Measurements from ENCODE around the gene TSPOAP1. TPM values are rescaled to one million over a fixed set of nuclear protein-coding genes. Genes with fewer than 3 reads are reported as not detected.

The TSPOAP1 gene
- total RNA-seq, 1 donor from 2014 or later: 27.9 TPM

GRCh38 chr17:58327363-58328194 lies 1.0 kb downstream of the TSPOAP1 start:
- peak overlapping the region; percentile 64 for H3K4me3 Mint-ChIP-seq
- H3K27me3 Mint-ChIP-seq (ENCODE audit: low read depth): no peaks in the 10 kb centered on the region
- no peaks in the 10 kb centered on the region for H3K36me3 Mint-ChIP-seq (ENCODE audit: low read depth)
- peak overlapping the region; percentile 58 for H3K27ac Mint-ChIP-seq (ENCODE audit: unreplicated experiment)
- TF ChIP-seq CTCF (conservative IDR thresholded peaks at IDR 0.05): no peak
- no peak for DNase-seq (ENCODE audit: low read depth, low spot score)
- H3K9me3 Mint-ChIP-seq: no peaks in the 10 kb centered on the region
- peaks cover 40% of the 10 kb centered on the region for H3K4me1 Mint-ChIP-seq

GRCh38 chr17:58326609-58327362 lies 1.8 kb downstream of the TSPOAP1 start:
- DNase-seq (ENCODE audit: low read depth, low spot score): no peak
- no peak for TF ChIP-seq CTCF (conservative IDR thresholded peaks at IDR 0.05)
- H3K27me3 Mint-ChIP-seq (ENCODE audit: low read depth): no peaks in the 10 kb centered on the region
- H3K36me3 Mint-ChIP-seq (ENCODE audit: low read depth): no peaks in the 10 kb centered on the region
- H3K27ac Mint-ChIP-seq (ENCODE audit: unreplicated experiment): no peak overlapping the region
- H3K9me3 Mint-ChIP-seq: no peaks in the 10 kb centered on the region
- peaks cover 40% of the 10 kb centered on the region for H3K4me1 Mint-ChIP-seq
- peak overlapping the region; percentile 45 for H3K4me3 Mint-ChIP-seq

- no peak for DNase-seq (ENCODE audit: low read depth, low spot score)
These were observed 2.6 kb downstream of the TSPOAP1 start for GRCh38 chr17:58325976-58326468.

GRCh38 chr17:58325289-58325726 lies 3.3 kb downstream of the TSPOAP1 start:
- Mint-ChIP-seq H3K4me1 (peaks cover 40% of the 10 kb centered on the region), H3K36me3 (ENCODE audit: low read depth) (peaks cover 2% of the 10 kb centered on the region), H3K4me3 (peak overlapping the region; percentile 81), H3K9me3 (no peaks in the 10 kb centered on the region), H3K27ac (ENCODE audit: unreplicated experiment) (no peak overlapping the region), H3K27me3 (ENCODE audit: low read depth) (no peaks in the 10 kb centered on the region)
- no peak for TF ChIP-seq CTCF (conservative IDR thresholded peaks at IDR 0.05)
- no peak for DNase-seq (ENCODE audit: low read depth, low spot score)

More at GRCh38 chr17:58325976-58326468, 2.6 kb downstream of the TSPOAP1 start:
- Mint-ChIP-seq H3K4me1 (peaks cover 40% of the 10 kb centered on the region), H3K27ac (ENCODE audit: unreplicated experiment) (no peak overlapping the region), H3K9me3 (no peaks in the 10 kb centered on the region), H3K27me3 (ENCODE audit: low read depth) (no peaks in the 10 kb centered on the region), H3K4me3 (peak overlapping the region; percentile 45), H3K36me3 (ENCODE audit: low read depth) (peaks cover 2% of the 10 kb centered on the region)
- no peak for TF ChIP-seq CTCF (conservative IDR thresholded peaks at IDR 0.05)

GRCh38 chr17:58324409-58325288 lies 3.9 kb downstream of the TSPOAP1 start:
- peaks cover 37% of the 10 kb centered on the region for H3K4me1 Mint-ChIP-seq
- TF ChIP-seq CTCF (conservative IDR thresholded peaks at IDR 0.05): no peak
- H3K27me3 Mint-ChIP-seq (ENCODE audit: low read depth): no peaks in the 10 kb centered on the region

More at GRCh38 chr17:58324409-58325288, 3.9 kb downstream of the TSPOAP1 start:
- no peaks in the 10 kb centered on the region for H3K9me3 Mint-ChIP-seq
- no peak overlapping the region for H3K27ac Mint-ChIP-seq (ENCODE audit: unreplicated experiment)
- DNase-seq (ENCODE audit: low read depth, low spot score): no peak
- peaks cover 2% of the 10 kb centered on the region for H3K36me3 Mint-ChIP-seq (ENCODE audit: low read depth)
- peak overlapping the region; percentile 81 for H3K4me3 Mint-ChIP-seq
